HG03108 (cell line): ENCODE measurements around the gene OCRL.

Experiments used
- ATAC-seq: cut with Tn5 transposase; IDR thresholded peaks from one replicate; pipeline ENCODE4 v1.9.1; 2021; ENCODE audit warnings: moderate library complexity; ENCODE audit not compliant: unreplicated experiment

OCRL gene

DNA sequence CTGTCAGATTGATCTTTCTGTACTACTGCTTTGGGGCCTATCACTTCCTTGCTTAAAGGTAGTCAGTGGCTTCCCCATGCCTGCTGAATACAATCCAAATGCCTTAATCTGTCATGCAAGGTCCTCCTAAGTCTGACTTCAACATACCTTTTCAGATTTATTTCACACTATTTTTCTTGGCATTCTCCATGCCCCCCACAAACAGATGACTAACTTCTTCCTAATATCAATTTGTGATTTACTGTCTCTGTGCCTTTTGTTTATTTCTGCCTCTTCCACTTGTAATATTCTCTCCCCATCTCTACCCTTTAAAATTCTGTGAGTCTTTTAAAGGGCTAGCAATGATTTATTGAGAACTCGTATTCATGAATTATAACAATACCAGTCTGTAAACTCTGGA, 41.8 kb downstream of the OCRL start:
- ATAC-seq: no peak

- no peak for ATAC-seq
These were observed 45.1 kb downstream of the OCRL start for GRCh38 chrX:129585167-129585566.

- ATAC-seq: no peak
These were observed 45.6 kb downstream of the OCRL start for GRCh38 chrX:129585691-129586090.

- ATAC-seq: no peak
These were observed 46.4 kb downstream of the OCRL start for GRCh38 chrX:129586446-129586845.

DNA sequence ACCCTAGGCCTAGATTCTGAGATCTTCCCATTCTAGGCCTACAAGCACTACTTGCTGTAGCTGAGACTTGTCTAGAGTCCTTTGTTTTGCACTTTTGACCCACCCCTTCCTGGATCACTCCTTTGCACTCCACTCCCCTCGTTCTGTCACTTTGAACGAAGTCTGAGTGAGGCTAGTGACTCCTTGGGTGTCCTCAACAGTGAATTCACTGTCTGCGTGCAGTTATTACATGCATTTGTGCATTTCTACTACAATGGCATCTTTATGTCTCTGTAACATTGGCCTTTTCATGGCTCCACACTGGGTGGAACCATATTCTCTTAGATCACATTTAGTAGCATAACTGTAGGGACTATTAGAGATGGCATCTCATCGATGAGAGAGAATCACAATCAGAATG, 50.5 kb downstream of the OCRL start:
- ATAC-seq: no peak

GRCh38 chrX:129593137-129593536, 53.1 kb downstream of the OCRL start:
- ATAC-seq: no peak

DNA sequence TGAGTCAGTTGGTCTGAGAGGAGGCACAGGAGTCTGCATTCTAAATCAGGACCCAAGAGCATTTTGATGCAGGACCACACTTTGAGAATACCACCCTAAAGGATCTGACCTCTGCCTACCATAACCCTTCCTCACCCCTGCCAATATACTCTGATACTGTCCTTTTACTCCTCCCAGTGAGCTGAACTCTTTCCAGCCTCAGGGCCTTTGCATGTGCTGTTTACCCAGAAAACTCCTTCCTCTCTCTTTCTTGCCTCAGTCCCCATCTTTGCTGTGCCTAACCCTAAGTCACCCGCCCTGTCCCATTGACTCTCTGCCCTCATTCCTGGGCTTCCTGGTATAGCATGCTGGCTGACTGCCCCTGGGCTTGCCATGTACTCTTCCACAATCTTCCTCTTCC, 54.7 kb downstream of the OCRL start:
- no peak for ATAC-seq

GRCh38 chrX:129596077-129596476, 56.0 kb downstream of the OCRL start:
- no peak for ATAC-seq

- ATAC-seq: no peak
These were observed 57.8 kb downstream of the OCRL start for GRCh38 chrX:129597905-129598304.

DNA sequence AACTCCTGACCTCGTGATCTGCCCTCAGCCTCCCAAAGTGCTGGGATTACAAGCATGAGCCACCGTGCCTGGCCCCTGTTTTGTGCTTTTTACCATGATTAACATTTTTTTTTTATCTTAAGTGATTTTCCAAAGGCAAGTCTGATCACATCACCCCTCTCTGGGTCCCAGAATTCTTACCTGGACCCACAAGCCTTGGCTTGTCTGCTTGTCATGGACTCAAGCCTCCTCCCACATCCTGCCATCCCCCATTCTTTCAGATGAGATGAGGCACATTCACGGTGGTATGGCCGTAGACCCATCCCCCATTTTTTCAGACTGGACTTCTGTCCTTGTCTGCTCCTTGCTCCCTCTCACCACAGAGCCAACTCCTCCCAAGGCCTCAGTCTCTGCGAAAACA, 59.4 kb downstream of the OCRL start:
- no peak for ATAC-seq

- ATAC-seq: no peak
These were observed 59.9 kb downstream of the OCRL start for GRCh38 chrX:129599996-129600395.

GRCh38 chrX:129600981-129601424, 60.9 kb downstream of the OCRL start:
- no peak for ATAC-seq

GRCh38 chrX:129606918-129607317, 66.9 kb downstream of the OCRL start:
- no peak for ATAC-seq

- no peak for ATAC-seq
These were observed 68.4 kb downstream of the OCRL start for GRCh38 chrX:129608496-129608895.

DNA sequence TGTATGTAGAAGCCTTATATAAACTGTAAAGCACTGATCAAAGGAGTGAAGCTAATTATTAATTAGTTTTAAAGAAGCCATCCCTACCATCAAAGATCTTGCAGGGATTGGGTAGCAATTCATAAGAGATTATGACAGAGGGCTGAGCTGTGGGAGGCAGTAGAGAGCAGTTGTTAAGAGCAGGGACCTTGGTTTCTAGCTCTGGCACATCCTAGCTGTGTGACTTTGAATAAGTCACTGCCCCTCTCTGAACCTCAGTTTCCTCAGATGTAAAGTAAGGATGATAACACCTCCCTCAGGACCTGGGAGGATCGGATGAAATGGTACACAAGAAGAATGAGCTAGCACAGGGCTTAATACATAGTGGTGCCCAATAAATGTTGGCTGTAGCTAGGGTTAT, 69.3 kb downstream of the OCRL start:
- ATAC-seq: no peak

GRCh38 chrX:129612396-129612795, 72.3 kb downstream of the OCRL start:
- no peak for ATAC-seq

- ATAC-seq: no peak
These were observed 73.5 kb downstream of the OCRL start for GRCh38 chrX:129613596-129613995.

DNA sequence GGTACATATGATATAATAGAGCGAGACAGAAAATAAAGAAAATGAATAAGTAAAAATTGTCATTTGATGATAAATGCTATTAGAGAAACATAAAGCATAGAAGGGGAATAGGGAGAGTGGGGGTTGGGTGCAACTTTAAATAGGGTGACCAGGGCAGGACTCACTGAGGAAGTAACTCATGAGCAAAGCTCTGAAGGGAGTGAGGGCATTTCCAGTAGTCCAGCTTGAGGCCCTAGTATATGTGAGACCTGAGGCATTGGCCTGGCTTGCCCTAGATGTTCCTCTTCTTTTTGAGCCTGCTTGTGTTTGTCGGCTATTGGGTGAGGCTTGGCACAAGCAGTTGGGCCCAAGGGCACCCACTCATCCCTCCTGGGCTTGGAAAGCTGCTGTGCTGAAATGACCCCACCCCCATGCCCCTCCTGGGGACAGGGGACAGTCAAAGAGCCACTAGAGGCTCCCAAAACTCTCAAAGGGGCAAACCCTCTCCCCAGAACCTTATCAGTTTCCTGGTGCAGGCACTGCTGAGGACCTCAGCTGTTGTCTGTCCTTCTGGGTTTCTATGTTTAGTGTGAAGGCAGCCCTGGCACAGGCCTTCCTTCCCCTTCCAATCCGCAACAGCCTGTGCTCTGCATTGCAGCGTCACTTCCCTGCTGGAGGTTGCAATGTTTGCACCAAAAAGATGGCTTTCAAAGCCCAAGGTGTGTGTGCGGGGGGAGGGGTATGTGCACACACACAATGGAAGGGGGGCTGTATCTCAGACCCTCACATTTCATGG, 74.6 kb downstream of the OCRL start:
- no peak for ATAC-seq

- ATAC-seq: no peak
These were observed 77.4 kb downstream of the OCRL start for GRCh38 chrX:129617420-129617819.

DNA sequence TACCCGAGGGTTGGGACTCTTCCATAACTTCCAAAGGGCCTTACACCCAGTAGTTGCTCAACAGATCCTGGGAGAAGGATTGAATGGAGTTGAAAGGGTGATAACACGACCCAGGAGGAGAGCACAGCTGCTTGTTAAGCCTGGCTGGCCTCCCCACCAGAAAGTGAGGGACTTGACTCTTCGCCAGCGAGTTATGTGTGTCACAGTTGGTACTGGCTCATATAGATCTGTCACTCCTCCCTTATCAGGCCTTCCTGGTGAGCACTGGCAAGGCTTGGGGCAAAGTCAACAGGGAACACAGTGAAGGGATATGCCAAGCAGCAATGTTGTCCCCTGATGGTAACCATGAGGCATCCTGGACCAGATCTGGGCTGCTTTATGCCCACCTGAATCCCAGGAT, 78.9 kb downstream of the OCRL start:
- ATAC-seq: no peak

GRCh38 chrX:129622757-129623301, 82.8 kb downstream of the OCRL start:
- ATAC-seq: no peak

DNA sequence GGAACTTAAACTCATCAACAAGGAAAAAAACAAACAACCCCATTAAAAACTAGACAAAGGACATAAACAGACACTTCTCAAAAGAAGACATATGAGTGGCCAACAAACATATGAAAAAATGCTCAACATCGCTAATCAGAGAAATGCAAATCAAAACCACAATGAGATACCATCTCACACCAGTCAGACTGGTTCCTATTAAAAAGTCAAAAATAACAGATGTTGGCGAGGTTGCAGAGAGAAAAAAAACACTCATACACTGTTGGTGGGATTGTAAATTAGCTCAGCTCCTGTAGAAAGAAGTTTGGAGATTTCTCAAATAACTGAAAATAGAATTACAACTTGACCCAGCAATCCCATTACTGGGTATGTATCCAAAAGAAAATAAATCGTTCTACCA, 86.0 kb downstream of the OCRL start:
- no peak for ATAC-seq

- ATAC-seq: no peak
These were observed 89.8 kb downstream of the OCRL start for GRCh38 chrX:129629837-129630236.
